ENCODE data around the gene FRA10AC1. TPM values are rescaled to one million over a fixed set of nuclear protein-coding genes. Genes with fewer than 3 reads are reported as not detected.

Gene FRA10AC1
- total RNA-seq, 6 donors from 2014 or later, result 7.4 to 28.9 (median 12.2) TPM

DNA sequence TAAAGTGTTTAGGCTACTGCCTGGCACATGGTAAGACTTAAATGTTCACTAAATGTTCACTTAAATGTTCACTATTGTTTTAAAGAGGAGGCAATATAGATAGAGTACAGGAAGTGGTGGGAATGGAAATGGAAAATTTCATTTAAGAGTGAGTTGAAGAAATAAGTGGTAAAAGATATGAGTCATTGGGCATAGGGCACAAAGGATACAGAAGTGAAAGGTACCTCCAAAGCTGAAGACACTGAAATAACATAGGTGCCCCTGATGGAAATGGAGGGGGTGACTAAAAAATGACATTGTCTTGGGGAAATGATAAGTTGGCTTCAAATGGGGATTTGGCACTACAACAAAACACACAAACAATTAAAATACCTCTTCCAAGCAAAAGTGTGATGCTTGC is 5.2 kb upstream of the FRA10AC1 start:
- no peak for DNase-seq
- Histone ChIP-seq H3K27me3 (no peaks in the 10 kb centered on the region), H3K27ac (no peak overlapping the region), H3K9me3 (no peaks in the 10 kb centered on the region), H3K36me3 (no peaks in the 10 kb centered on the region), H3K4me1 (peaks cover 0 to 7% (median 5%) of the 10 kb centered on the region in 4 donors), H3K4me3 (no peak overlapping the region)
- ATAC-seq (ENCODE audit: low FRiP score in 2 of 2), result no peak
- TF ChIP-seq, protein P1, sequence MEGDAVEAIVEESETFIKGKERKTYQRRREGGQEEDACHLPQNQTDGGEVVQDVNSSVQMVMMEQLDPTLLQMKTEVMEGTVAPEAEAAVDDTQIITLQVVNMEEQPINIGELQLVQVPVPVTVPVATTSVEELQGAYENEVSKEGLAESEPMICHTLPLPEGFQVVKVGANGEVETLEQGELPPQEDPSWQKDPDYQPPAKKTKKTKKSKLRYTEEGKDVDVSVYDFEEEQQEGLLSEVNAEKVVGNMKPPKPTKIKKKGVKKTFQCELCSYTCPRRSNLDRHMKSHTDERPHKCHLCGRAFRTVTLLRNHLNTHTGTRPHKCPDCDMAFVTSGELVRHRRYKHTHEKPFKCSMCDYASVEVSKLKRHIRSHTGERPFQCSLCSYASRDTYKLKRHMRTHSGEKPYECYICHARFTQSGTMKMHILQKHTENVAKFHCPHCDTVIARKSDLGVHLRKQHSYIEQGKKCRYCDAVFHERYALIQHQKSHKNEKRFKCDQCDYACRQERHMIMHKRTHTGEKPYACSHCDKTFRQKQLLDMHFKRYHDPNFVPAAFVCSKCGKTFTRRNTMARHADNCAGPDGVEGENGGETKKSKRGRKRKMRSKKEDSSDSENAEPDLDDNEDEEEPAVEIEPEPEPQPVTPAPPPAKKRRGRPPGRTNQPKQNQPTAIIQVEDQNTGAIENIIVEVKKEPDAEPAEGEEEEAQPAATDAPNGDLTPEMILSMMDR (IDR thresholded peaks at IDR 0.05), result no peak
- TF ChIP-seq POLR2A (IDR thresholded peaks at IDR 0.05) (no peak), POLR2AphosphoS5 (IDR thresholded peaks at IDR 0.05) (no peak), EP300 (IDR thresholded peaks at IDR 0.05) (no peak)

DNA sequence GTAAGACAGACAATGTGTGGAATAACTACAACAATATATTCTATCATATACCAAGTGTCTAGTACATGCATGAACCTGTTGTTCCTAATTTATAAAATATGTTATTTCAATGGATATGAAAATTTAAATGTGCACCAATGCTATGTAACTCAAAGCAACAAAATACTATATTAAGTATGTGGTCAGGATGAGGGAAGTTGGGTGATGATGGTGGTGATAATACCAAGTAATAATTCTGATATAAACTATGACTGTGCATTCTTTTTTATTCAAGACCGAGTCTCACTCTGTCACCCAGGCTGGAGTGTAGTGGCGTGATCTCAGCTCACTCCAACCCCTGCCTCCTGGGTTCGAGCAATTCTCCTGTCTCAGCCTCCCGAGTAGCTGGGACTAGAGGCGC is 2.1 kb upstream of the FRA10AC1 start:
- WGBS, 2 donors, result 87 to 93% methylated on average over 5 of the region's 5 CpGs
- DNase-seq, result no peak

DNA sequence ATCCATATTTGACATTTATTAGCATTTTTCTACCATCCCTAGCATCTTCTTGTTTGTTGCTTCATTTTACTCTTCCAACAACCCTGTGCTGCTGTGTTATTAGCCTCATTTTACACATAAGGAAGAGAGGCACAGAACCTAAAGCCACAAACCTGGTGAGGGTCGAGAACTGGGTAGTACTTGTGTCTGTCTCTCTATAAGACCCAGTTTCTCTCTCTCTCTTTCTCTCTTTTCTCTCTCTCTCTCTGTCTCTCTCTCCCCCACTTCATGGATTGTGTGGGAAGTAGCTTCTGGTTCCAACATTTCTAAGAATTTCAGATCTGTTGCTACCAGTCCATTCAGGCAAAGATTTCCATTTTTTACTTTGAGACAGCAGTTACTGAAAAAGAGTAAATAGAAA is 1.4 kb upstream of the FRA10AC1 start:
- ATAC-seq (ENCODE audit: low FRiP score in 2 of 2) (no peak), DNase-seq (no peak)
- Histone ChIP-seq H3K27me3 (no peaks in the 10 kb centered on the region), H3K4me3 (peak overlapping the region in 1 of 4 donors; percentile 73), H3K27ac (no peak overlapping the region), H3K9me3 (no peaks in the 10 kb centered on the region), H3K4me1 (peaks cover 10 to 20% (median 15%) of the 10 kb centered on the region in 4 donors), H3K36me3 (peaks cover 0 to 6% (median 4%) of the 10 kb centered on the region in 4 donors)
- TF ChIP-seq, protein P1 (IDR thresholded peaks at IDR 0.05), result no peak
- TF ChIP-seq POLR2AphosphoS5 (IDR thresholded peaks at IDR 0.05) (no peak), POLR2A (IDR thresholded peaks at IDR 0.05) (no peak), EP300 (IDR thresholded peaks at IDR 0.05) (no peak)
- 68 to 81% methylated on average over 1 of the region's 1 CpG for WGBS, 2 donors

More for the DNA sequence above, 2.1 kb upstream of the FRA10AC1 start:
- no peaks in the 10 kb centered on the region for H3K9me3 ChIP-seq
- peaks cover 10 to 20% (median 15%) of the 10 kb centered on the region in 4 donors for H3K4me1 ChIP-seq
- H3K27me3 ChIP-seq, result no peaks in the 10 kb centered on the region
- no peak overlapping the region for H3K27ac ChIP-seq
- H3K36me3 ChIP-seq, result peaks cover 0 to 2% (median under 1%) of the 10 kb centered on the region in 4 donors
- no peak overlapping the region for H3K4me3 ChIP-seq
- no peak for ATAC-seq (ENCODE audit: low FRiP score in 2 of 2)
- TF ChIP-seq POLR2AphosphoS5 (IDR thresholded peaks at IDR 0.05), result no peak
- TF ChIP-seq EP300 (IDR thresholded peaks at IDR 0.05), result no peak
- TF ChIP-seq, protein P1 (IDR thresholded peaks at IDR 0.05), result no peak
- TF ChIP-seq POLR2A (IDR thresholded peaks at IDR 0.05), result no peak

DNA sequence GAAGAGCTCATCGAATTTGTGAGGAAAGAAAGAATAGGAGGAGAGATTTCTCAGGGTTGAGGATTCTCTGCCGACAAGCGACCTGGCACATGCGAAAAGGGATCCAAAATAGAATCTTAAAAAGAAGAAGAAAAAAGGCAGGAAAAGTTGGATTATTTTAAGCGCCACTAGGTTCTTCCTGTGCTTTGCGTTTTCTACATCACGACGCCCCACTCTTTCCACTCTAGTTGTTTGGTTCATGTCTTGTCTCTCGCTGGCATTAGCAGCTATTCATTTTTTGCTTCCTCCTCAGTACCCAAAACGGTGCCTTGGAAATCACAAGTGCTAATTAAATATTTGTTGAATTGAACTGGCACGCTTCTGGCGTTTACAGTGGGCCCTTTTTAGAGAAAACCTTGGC is 674 bp upstream of the FRA10AC1 start:
- 1 to 2% methylated on average over 12 of the region's 12 CpGs for WGBS, 2 donors
- TF ChIP-seq EP300 (IDR thresholded peaks at IDR 0.05) (no peak), POLR2AphosphoS5 (IDR thresholded peaks at IDR 0.05) (no peak), POLR2A (IDR thresholded peaks at IDR 0.05) (no peak)
- TF ChIP-seq, protein P1 (IDR thresholded peaks at IDR 0.05), result no peak
- Histone ChIP-seq H3K4me1 (peaks cover 10 to 20% (median 15%) of the 10 kb centered on the region in 4 donors), H3K27me3 (no peaks in the 10 kb centered on the region), H3K9me3 (no peaks in the 10 kb centered on the region), H3K27ac (peak overlapping the region; percentile 81 to 89 (median 86)), H3K4me3 (peak overlapping the region; percentile 58 to 74 (median 66)), H3K36me3 (peaks cover 0 to 14% (median 5%) of the 10 kb centered on the region in 4 donors)
- DNase-seq (no peak), ATAC-seq (ENCODE audit: low FRiP score in 2 of 2) (peak in 1 of 2 donors; percentile 14)

DNA sequence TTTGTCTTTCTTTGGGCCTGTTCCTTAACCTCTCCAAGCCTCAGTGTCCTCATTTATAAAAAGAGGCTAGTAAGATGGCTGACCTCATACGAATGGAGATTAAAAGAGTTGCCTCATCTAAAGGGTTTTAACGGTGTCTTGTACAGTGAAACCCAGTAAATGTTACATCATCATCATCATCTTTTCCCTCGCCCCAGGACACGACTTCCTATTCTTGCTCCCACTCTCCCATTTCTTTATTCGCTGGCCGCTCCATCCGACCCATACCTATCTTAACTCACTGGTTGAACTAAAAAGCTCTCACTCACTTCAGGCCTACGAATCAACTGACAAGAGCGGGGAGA is 554 bp downstream of the FRA10AC1 start:
- WGBS, 2 donors, result 1% methylated on average over 9 of the region's 9 CpGs
- no peaks in the 10 kb centered on the region for H3K27me3 ChIP-seq

More for the DNA sequence above, 554 bp downstream of the FRA10AC1 start:
- ATAC-seq (ENCODE audit: low FRiP score in 2 of 2) (peak; percentile 8 to 61), DNase-seq (no peak)
- peaks cover 10 to 20% (median 15%) of the 10 kb centered on the region in 4 donors for H3K4me1 ChIP-seq
- H3K27ac ChIP-seq, result peak overlapping the region; percentile 81 to 89 (median 86)
- H3K4me3 ChIP-seq, result peak overlapping the region; percentile 58 to 74 (median 66)
- H3K9me3 ChIP-seq, result no peaks in the 10 kb centered on the region
- TF ChIP-seq POLR2AphosphoS5 (IDR thresholded peaks at IDR 0.05) (no peak), POLR2A (IDR thresholded peaks at IDR 0.05) (no peak)
- peaks cover 0 to 26% (median 9%) of the 10 kb centered on the region in 4 donors for H3K36me3 ChIP-seq
